H9 (cell line): ENCODE data around the gene HLF. TPM values are rescaled to one million over a fixed set of nuclear protein-coding genes. Genes with fewer than 3 reads are reported as not detected.
A peak's percentile ranks its signal among the peaks of the same experiment; 100 is the strongest.

Source experiments
- DNase-seq: peaks from one replicate; pipeline ENCODE4 v3.0.0-alpha.2; 2017
- H2AFZ ChIP-seq: one replicate; pipeline ENCODE4 v1.6.1; 2013; ENCODE audit warnings: mild to moderate bottlenecking, low read length, control low read depth, moderate library complexity
- H2AK5ac ChIP-seq: 2 replicates; pipeline ENCODE4 v1.6.1; 2013; ENCODE audit warnings: low read length, control low read depth, mixed read lengths; ENCODE audit not compliant: insufficient read length
- H2BK120ac ChIP-seq: one replicate; pipeline ENCODE4 v1.6.1; 2013; ENCODE audit warnings: low read depth, mild to moderate bottlenecking, low read length, control low read depth, inconsistent platforms; ENCODE audit not compliant: poor library complexity, severe bottlenecking
- H2BK12ac ChIP-seq: 2 replicates; pipeline ENCODE4 v1.6.1; 2013; ENCODE audit warnings: low read length, control low read depth, mixed read lengths, low read depth; ENCODE audit not compliant: insufficient read length
- H2BK15ac ChIP-seq: 2 replicates; pipeline ENCODE4 v1.6.1; 2013; ENCODE audit warnings: low read depth, low read length, control low read depth
- H2BK20ac ChIP-seq: one replicate; pipeline ENCODE4 v1.6.1; 2013; ENCODE audit warnings: low read depth, mild to moderate bottlenecking, low read length, control low read depth, inconsistent platforms; ENCODE audit not compliant: poor library complexity, severe bottlenecking
- H2BK5ac ChIP-seq: 2 replicates; pipeline ENCODE4 v1.6.1; 2013; ENCODE audit warnings: low read length, control low read depth, mixed read lengths; ENCODE audit not compliant: insufficient read length
- H3K14ac ChIP-seq: 2 replicates; pipeline ENCODE4 v1.6.1; 2013; ENCODE audit warnings: low read length, control low read depth; ENCODE audit not compliant: insufficient read depth
- H3K18ac ChIP-seq: 2 replicates; pipeline ENCODE4 v1.6.1; 2013; ENCODE audit warnings: low read depth, mild to moderate bottlenecking, mixed read lengths, low read length, control low read depth; ENCODE audit not compliant: insufficient read length
- H3K23ac ChIP-seq: 2 replicates; pipeline ENCODE4 v1.6.1; 2013; ENCODE audit warnings: low read length, control low read depth, mixed read lengths, low read depth; ENCODE audit not compliant: insufficient read length
- H3K23me2 ChIP-seq: 2 replicates; pipeline ENCODE4 v1.6.1; 2013; ENCODE audit warnings: low read depth, mild to moderate bottlenecking, mixed read lengths, low read length, control low read depth; ENCODE audit not compliant: insufficient read length, poor library complexity, severe bottlenecking
- H3K27ac ChIP-seq: 2 replicates; pipeline ENCODE4 v1.5.1; 2013; ENCODE audit warnings: low read length, control low read depth, mixed read lengths, low read depth; ENCODE audit not compliant: insufficient read length
- H3K27me3 ChIP-seq: 2 replicates; pipeline ENCODE4 v1.6.1; 2013; ENCODE audit warnings: low read length, control low read depth, inconsistent platforms; ENCODE audit not compliant: insufficient read depth
- H3K4ac ChIP-seq: 2 replicates; pipeline ENCODE4 v1.6.1; 2013; ENCODE audit warnings: low read depth, mild to moderate bottlenecking, control low read depth, inconsistent platforms, low read length, moderate library complexity
- H3K4me1 ChIP-seq: 2 replicates; pipeline ENCODE4 v1.6.1; 2013; ENCODE audit warnings: low read length, control low read depth, inconsistent platforms; ENCODE audit not compliant: insufficient read depth
- H3K4me2 ChIP-seq: 2 replicates; pipeline ENCODE4 v1.6.1; 2013; ENCODE audit warnings: low read length, control low read depth, mixed read lengths; ENCODE audit not compliant: insufficient read length, insufficient read depth
- H3K56ac ChIP-seq: 2 replicates; pipeline ENCODE4 v1.6.1; 2013; ENCODE audit warnings: low read depth, mild to moderate bottlenecking, mixed read lengths, low read length, control low read depth; ENCODE audit not compliant: insufficient read length
- H3K79me1 ChIP-seq: 2 replicates; pipeline ENCODE4 v1.6.1; 2013; ENCODE audit warnings: low read depth, mild to moderate bottlenecking, moderate library complexity, low read length, control low read depth, inconsistent platforms; ENCODE audit not compliant: insufficient read depth, poor library complexity, severe bottlenecking
- H3K79me2 ChIP-seq: 2 replicates; pipeline ENCODE4 v1.6.1; 2013; ENCODE audit warnings: low read length, control low read depth, inconsistent platforms; ENCODE audit not compliant: insufficient read depth
- H3K9ac ChIP-seq: 2 replicates; pipeline ENCODE4 v1.6.1; 2013; ENCODE audit warnings: low read length, control low read depth, mixed read lengths; ENCODE audit not compliant: insufficient read length; ENCODE audit errors: extremely low read depth
- H3K9me3 ChIP-seq: one replicate; pipeline ENCODE4 v1.6.1; 2013; ENCODE audit warnings: low read depth, low read length, inconsistent platforms; ENCODE audit not compliant: control insufficient read depth
- H3T11ph ChIP-seq: one replicate; pipeline ENCODE4 v1.6.1; 2013; ENCODE audit warnings: mild to moderate bottlenecking, low read length, control low read depth, inconsistent platforms
- H4K20me1 ChIP-seq: one replicate; pipeline ENCODE4 v1.6.1; 2013; ENCODE audit not compliant: control insufficient read depth, insufficient read length, insufficient read depth
- H4K5ac ChIP-seq: 2 replicates; pipeline ENCODE4 v1.6.1; 2013; ENCODE audit warnings: low read depth, mild to moderate bottlenecking, mixed read lengths, low read length, control low read depth; ENCODE audit not compliant: insufficient read length
- H4K8ac ChIP-seq: replicated peaks from 2 replicates; pipeline ENCODE4 v1.6.1; 2013; ENCODE audit warnings: low read length, control low read depth, mixed read lengths, low read depth; ENCODE audit not compliant: insufficient read length
- H4K91ac ChIP-seq: 2 replicates; pipeline ENCODE4 v1.6.1; 2013; ENCODE audit warnings: low read depth, mild to moderate bottlenecking, moderate library complexity, mixed read lengths, low read length, control low read depth; ENCODE audit not compliant: insufficient read length
- H3K27ac Mint-ChIP-seq, 3 experiments: 2 replicates in 2 of 3; 3 replicates in 1 of 3; pipeline ENCODE4 v1.8.0; 2020 to 2021; ENCODE audit warnings: mixed read lengths in 3 of 3, mild to moderate bottlenecking in 1 of 3, moderate library complexity in 1 of 3
- H3K27me3 Mint-ChIP-seq: 2 replicates; pipeline ENCODE4 v1.8.0; 2021; ENCODE audit warnings: low read depth, mild to moderate bottlenecking, moderate library complexity, mixed read lengths
- H3K36me3 Mint-ChIP-seq, 3 experiments: 2 replicates in 2 of 3; 3 replicates in 1 of 3; pipeline ENCODE4 v1.8.0; 2020 to 2021; ENCODE audit warnings: low read depth in 3 of 3, mixed read lengths in 3 of 3; ENCODE audit not compliant: insufficient read depth in 1 of 3
- H3K4me1 Mint-ChIP-seq, 2 experiments: 2 replicates each; pipeline ENCODE4 v1.8.0; 2020; ENCODE audit warnings: mixed read lengths in 2 of 2
- H3K4me3 Mint-ChIP-seq, 2 experiments: 2 replicates in 1 of 2; 3 replicates in 1 of 2; pipeline ENCODE4 v1.8.0; 2020 to 2021; ENCODE audit warnings: mild to moderate bottlenecking in 2 of 2, mixed read lengths in 2 of 2, moderate library complexity in 1 of 2
- H3K9me3 Mint-ChIP-seq, 2 experiments: 2 replicates in 1 of 2; 3 replicates in 1 of 2; pipeline ENCODE4 v1.8.0; 2020; ENCODE audit warnings: mild to moderate bottlenecking in 2 of 2, mixed read lengths in 2 of 2, moderate library complexity in 1 of 2
- CTCF ChIP-seq: fragments of 200-600 bp; sonication (generic); conservative IDR thresholded peaks from 3 replicates; pipeline ENCODE4 v1.8.0; 2021; ENCODE audit warnings: antibody characterized with exemption, mild to moderate bottlenecking
- WGBS: extraction: QIAGEN DNeasy Blood & Tissue Kit; methylation state at CpG from one replicate; pipeline ENCODE4 v1.1.7; 2013; ENCODE audit warnings: missing lambda C conversion rate, low lambda C conversion rate, mixed read lengths; ENCODE audit not compliant: insufficient read length; ENCODE audit errors: extremely low coverage; 5-methylcytosine and 5-hydroxymethylcytosine counted together
- total RNA-seq: library from RNA; stranded (reverse); gene quantifications from 2 replicates; pipeline ENCODE4 v1.2.1, GENCODE V29; 2021

Gene HLF
- total RNA-seq, 1 experiment from 2014 or later, result 0.17 TPM

- Histone ChIP-seq H3T11ph (no peak overlapping the region), H4K5ac (no peak overlapping the region), H3K4me1 (no peaks in the 10 kb centered on the region), H4K91ac (no peak overlapping the region), H3K4ac (no peak overlapping the region), H3K18ac (no peak overlapping the region), H2BK15ac (no peak overlapping the region), H2AFZ (peak overlapping the region; percentile 85), H3K79me1 (no peaks in the 10 kb centered on the region), H2BK120ac (no peak overlapping the region), H2BK12ac (no peak overlapping the region), H3K27me3 (no peaks in the 10 kb centered on the region), H3K4me2 (no peak overlapping the region), H4K20me1 (no peaks in the 10 kb centered on the region), H3K56ac (no peak overlapping the region), H3K79me2 (no peaks in the 10 kb centered on the region), H3K14ac (no peak overlapping the region), H2BK20ac (no peak overlapping the region), H3K9me3 (no peaks in the 10 kb centered on the region), H3K23ac (no peak overlapping the region), H3K9ac (no peak overlapping the region), H2AK5ac (no peak overlapping the region), H3K27ac (no peak overlapping the region), H2BK5ac (no peak overlapping the region), H4K8ac (no peak overlapping the region), H3K23me2 (no peaks in the 10 kb centered on the region)
- H3K36me3 Mint-ChIP-seq, result peaks cover 0 to 4% (median 4%) of the 10 kb centered on the region in 3 experiments; a peak in 6 of 7 replicates
- peaks cover 16 to 23% of the 10 kb centered on the region in 2 experiments for H3K4me1 Mint-ChIP-seq
- H3K4me3 Mint-ChIP-seq, result no peak overlapping the region
- H3K27me3 Mint-ChIP-seq, result peaks cover 3% of the 10 kb centered on the region; the same call in 1 of the 2 replicates
- WGBS, result no CpG with 5 or more reads among the region's 1 CpG
- DNase-seq, result no peak
- peak overlapping the region in 2 of 3 experiments; percentile 86 to 88; a peak in 3 of 7 replicates for H3K27ac Mint-ChIP-seq
- no peak for TF ChIP-seq CTCF
- peaks cover 6 to 12% of the 10 kb centered on the region in 2 experiments; a peak in 4 of 5 replicates for H3K9me3 Mint-ChIP-seq
These were observed 86.5 kb downstream of the HLF start for GRCh38 chr17:55351226-55351625.
